ENCODE measurements around the gene NGFR.

The NGFR gene

DNA sequence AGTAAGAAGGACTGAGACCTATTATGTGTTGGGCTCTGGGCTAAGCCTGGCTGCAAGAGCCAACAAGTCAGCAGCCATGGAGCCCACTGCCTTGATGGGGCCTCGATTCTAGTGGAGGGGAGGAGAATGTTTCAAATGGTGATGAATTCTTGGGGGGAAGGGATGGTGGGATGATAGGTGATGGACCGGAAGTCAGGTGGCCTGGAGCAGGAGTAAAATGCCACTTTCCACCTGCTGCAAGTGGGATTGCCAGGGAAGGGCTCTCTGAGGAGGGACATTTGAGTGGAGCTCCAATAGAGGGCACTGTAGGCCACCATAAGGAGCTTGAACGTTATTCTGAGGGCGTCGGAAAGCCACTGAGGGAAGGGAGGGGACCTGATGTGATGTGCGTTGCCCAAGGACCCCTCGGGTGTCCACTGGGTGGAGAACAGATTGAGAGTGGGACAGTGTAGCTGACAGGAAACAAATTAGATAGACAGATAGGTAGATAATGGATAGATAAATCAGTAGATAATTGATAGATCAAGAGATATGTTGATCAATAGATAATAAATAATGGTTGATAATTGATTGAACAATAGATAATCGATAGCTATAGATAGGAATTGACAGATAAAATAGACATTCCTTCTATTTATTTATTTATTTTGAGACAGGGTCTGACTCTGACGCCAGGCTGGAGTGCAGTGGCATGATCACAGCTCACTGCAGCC lies 62.4 kb downstream of the NGFR start (continued):
- TF ChIP-seq, protein P1, sequence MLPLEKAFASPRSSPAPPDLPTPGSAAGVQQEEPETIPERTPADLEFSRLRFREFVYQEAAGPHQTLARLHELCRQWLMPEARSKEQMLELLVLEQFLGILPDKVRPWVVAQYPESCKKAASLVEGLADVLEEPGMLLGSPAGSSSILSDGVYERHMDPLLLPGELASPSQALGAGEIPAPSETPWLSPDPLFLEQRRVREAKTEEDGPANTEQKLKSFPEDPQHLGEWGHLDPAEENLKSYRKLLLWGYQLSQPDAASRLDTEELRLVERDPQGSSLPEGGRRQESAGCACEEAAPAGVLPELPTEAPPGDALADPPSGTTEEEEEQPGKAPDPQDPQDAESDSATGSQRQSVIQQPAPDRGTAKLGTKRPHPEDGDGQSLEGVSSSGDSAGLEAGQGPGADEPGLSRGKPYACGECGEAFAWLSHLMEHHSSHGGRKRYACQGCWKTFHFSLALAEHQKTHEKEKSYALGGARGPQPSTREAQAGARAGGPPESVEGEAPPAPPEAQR (tag by site-specific recombination; IDR thresholded peaks at IDR 0.05), result no peak
- TF ChIP-seq SCRT2 (tag by site-specific recombination; IDR thresholded peaks at IDR 0.05) (peak; percentile 85), ZNF221 (tag by site-specific recombination; IDR thresholded peaks at IDR 0.05; ENCODE audit: borderline replicate concordance) (no peak), ZNF629 (tag by site-specific recombination; IDR thresholded peaks at IDR 0.05) (0 out of 2 replicates have a peak, but pooled peaks have one; percentile 13), ZNF302 (tag by site-specific recombination; IDR thresholded peaks at IDR 0.05; ENCODE audit: low read depth) (no peak), ZBTB7A (tag by site-specific recombination; IDR thresholded peaks at IDR 0.05; ENCODE audit: low read depth) (no peak), ZNF16 (tag by site-specific recombination; IDR thresholded peaks at IDR 0.05; ENCODE audit: low read depth) (no peak), KLF9 (tag by site-specific recombination; IDR thresholded peaks at IDR 0.05; ENCODE audit: low read depth) (no peak), SCRT1 (tag by site-specific recombination; IDR thresholded peaks at IDR 0.05; ENCODE audit: borderline replicate concordance) (peak; percentile 72; the same call in 1 of the 2 replicates), KLF10 (tag by site-specific recombination; IDR thresholded peaks at IDR 0.05) (no peak), ZNF214 (tag by site-specific recombination; IDR thresholded peaks at IDR 0.05; ENCODE audit: borderline replicate concordance) (no peak), SP3 (tag by site-specific recombination; IDR thresholded peaks at IDR 0.05) (no peak), ZSCAN30 (tag by site-specific recombination; IDR thresholded peaks at IDR 0.05) (no peak), ZNF558 (tag by site-specific recombination; IDR thresholded peaks at IDR 0.05) (no peak), ZNF830 (tag by site-specific recombination; IDR thresholded peaks at IDR 0.05; ENCODE audit: low read depth) (no peak), ZNF426 (tag by site-specific recombination; IDR thresholded peaks at IDR 0.05) (no peak), ZNF654 (tag by site-specific recombination; IDR thresholded peaks at IDR 0.05; ENCODE audit: low read depth) (peak; percentile 76), ZFP37 (tag by site-specific recombination; IDR thresholded peaks at IDR 0.05) (no peak), ZNF624 (tag by site-specific recombination; IDR thresholded peaks at IDR 0.05) (no peak)
- TF ChIP-seq, protein P2, sequence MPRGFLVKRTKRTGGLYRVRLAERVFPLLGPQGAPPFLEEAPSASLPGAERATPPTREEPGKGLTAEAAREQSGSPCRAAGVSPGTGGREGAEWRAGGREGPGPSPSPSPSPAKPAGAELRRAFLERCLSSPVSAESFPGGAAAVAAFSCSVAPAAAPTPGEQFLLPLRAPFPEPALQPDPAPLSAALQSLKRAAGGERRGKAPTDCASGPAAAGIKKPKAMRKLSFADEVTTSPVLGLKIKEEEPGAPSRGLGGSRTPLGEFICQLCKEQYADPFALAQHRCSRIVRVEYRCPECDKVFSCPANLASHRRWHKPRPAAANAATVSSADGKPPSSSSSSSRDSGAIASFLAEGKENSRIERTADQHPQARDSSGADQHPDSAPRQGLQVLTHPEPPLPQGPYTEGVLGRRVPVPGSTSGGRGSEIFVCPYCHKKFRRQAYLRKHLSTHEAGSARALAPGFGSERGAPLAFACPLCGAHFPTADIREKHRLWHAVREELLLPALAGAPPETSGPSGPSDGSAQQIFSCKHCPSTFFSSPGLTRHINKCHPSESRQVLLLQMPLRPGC (tag by site-specific recombination; IDR thresholded peaks at IDR 0.05), result no peak
- TF ChIP-seq, protein P3, sequence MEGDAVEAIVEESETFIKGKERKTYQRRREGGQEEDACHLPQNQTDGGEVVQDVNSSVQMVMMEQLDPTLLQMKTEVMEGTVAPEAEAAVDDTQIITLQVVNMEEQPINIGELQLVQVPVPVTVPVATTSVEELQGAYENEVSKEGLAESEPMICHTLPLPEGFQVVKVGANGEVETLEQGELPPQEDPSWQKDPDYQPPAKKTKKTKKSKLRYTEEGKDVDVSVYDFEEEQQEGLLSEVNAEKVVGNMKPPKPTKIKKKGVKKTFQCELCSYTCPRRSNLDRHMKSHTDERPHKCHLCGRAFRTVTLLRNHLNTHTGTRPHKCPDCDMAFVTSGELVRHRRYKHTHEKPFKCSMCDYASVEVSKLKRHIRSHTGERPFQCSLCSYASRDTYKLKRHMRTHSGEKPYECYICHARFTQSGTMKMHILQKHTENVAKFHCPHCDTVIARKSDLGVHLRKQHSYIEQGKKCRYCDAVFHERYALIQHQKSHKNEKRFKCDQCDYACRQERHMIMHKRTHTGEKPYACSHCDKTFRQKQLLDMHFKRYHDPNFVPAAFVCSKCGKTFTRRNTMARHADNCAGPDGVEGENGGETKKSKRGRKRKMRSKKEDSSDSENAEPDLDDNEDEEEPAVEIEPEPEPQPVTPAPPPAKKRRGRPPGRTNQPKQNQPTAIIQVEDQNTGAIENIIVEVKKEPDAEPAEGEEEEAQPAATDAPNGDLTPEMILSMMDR (tag by site-specific recombination; IDR thresholded peaks at IDR 0.05), result peak; percentile 82
- TF ChIP-seq, protein P4, sequence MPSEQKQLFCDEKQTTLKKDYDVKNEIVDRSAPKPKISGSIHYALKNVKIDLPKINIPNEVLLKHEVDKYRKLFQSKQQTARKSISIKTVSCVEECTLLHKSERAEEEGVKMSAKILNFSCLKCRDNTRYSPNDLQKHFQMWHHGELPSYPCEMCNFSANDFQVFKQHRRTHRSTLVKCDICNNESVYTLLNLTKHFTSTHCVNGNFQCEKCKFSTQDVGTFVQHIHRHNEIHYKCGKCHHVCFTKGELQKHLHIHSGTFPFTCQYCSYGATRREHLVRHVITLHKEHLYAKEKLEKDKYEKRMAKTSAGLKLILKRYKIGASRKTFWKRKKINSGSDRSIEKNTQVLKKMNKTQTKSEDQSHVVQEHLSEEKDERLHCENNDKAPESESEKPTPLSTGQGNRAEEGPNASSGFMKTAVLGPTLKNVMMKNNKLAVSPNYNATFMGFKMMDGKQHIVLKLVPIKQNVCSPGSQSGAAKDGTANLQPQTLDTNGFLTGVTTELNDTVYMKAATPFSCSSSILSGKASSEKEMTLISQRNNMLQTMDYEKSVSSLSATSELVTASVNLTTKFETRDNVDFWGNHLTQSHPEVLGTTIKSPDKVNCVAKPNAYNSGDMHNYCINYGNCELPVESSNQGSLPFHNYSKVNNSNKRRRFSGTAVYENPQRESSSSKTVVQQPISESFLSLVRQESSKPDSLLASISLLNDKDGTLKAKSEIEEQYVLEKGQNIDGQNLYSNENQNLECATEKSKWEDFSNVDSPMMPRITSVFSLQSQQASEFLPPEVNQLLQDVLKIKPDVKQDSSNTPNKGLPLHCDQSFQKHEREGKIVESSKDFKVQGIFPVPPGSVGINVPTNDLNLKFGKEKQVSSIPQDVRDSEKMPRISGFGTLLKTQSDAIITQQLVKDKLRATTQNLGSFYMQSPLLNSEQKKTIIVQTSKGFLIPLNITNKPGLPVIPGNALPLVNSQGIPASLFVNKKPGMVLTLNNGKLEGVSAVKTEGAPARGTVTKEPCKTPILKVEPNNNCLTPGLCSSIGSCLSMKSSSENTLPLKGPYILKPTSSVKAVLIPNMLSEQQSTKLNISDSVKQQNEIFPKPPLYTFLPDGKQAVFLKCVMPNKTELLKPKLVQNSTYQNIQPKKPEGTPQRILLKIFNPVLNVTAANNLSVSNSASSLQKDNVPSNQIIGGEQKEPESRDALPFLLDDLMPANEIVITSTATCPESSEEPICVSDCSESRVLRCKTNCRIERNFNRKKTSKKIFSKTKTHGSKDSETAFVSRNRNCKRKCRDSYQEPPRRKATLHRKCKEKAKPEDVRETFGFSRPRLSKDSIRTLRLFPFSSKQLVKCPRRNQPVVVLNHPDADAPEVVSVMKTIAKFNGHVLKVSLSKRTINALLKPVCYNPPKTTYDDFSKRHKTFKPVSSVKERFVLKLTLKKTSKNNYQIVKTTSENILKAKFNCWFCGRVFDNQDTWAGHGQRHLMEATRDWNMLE (tag by site-specific recombination; conservative IDR thresholded peaks at IDR 0.05; ENCODE audit: low read depth), result no peak
- TF ChIP-seq, protein P5, sequence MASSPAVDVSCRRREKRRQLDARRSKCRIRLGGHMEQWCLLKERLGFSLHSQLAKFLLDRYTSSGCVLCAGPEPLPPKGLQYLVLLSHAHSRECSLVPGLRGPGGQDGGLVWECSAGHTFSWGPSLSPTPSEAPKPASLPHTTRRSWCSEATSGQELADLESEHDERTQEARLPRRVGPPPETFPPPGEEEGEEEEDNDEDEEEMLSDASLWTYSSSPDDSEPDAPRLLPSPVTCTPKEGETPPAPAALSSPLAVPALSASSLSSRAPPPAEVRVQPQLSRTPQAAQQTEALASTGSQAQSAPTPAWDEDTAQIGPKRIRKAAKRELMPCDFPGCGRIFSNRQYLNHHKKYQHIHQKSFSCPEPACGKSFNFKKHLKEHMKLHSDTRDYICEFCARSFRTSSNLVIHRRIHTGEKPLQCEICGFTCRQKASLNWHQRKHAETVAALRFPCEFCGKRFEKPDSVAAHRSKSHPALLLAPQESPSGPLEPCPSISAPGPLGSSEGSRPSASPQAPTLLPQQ (tag by site-specific recombination; IDR thresholded peaks at IDR 0.05), result no peak
- TF ChIP-seq, protein P6, sequence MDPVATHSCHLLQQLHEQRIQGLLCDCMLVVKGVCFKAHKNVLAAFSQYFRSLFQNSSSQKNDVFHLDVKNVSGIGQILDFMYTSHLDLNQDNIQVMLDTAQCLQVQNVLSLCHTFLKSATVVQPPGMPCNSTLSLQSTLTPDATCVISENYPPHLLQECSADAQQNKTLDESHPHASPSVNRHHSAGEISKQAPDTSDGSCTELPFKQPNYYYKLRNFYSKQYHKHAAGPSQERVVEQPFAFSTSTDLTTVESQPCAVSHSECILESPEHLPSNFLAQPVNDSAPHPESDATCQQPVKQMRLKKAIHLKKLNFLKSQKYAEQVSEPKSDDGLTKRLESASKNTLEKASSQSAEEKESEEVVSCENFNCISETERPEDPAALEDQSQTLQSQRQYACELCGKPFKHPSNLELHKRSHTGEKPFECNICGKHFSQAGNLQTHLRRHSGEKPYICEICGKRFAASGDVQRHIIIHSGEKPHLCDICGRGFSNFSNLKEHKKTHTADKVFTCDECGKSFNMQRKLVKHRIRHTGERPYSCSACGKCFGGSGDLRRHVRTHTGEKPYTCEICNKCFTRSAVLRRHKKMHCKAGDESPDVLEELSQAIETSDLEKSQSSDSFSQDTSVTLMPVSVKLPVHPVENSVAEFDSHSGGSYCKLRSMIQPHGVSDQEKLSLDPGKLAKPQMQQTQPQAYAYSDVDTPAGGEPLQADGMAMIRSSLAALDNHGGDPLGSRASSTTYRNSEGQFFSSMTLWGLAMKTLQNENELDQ (tag by site-specific recombination; IDR thresholded peaks at IDR 0.05; ENCODE audit: low read depth), result no peak

Data from HEK293 (cell line).